Loucy (cell line): ENCODE results near the gene DUSP7.

Experiments
- EZH2phosphoT487 ChIP-seq: fragments of 200-600 bp; IDR thresholded peaks from 2 replicates; pipeline ENCODE4 v1.6.1; 2018; ENCODE audit warnings: antibody characterized with exemption, mild to moderate bottlenecking, moderate library complexity, borderline replicate concordance
- TF ChIP-seq, protein P1 (sequence below): fragments of 200-600 bp; sonication (generic); conservative IDR thresholded peaks from 2 replicates; pipeline ENCODE4 v1.5.1; 2014; ENCODE audit warnings: mild to moderate bottlenecking, antibody characterized with exemption, low read length

DNA sequence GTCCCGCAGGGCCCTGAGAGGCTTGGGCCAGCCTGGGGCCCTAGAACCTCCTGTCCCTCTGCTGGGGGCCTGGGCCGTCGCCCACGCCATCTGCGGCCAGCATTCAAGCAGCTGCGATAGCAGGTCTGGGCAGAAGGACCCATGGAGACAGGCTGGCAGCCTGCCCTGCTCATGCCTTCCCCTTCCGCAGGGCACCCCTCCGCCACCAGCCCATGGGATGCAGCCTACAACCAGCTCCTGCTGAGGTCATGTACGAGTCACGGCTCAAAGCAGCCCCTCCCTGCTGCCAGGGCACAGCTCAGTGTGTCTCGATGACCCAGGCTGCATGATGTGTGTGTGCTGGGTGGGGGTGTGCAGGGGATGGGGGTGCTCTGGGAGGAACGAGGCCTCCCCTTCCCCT is 27.8 kb downstream of the DUSP7 start:
- TF ChIP-seq, protein P1, sequence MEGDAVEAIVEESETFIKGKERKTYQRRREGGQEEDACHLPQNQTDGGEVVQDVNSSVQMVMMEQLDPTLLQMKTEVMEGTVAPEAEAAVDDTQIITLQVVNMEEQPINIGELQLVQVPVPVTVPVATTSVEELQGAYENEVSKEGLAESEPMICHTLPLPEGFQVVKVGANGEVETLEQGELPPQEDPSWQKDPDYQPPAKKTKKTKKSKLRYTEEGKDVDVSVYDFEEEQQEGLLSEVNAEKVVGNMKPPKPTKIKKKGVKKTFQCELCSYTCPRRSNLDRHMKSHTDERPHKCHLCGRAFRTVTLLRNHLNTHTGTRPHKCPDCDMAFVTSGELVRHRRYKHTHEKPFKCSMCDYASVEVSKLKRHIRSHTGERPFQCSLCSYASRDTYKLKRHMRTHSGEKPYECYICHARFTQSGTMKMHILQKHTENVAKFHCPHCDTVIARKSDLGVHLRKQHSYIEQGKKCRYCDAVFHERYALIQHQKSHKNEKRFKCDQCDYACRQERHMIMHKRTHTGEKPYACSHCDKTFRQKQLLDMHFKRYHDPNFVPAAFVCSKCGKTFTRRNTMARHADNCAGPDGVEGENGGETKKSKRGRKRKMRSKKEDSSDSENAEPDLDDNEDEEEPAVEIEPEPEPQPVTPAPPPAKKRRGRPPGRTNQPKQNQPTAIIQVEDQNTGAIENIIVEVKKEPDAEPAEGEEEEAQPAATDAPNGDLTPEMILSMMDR, result no peak
- TF ChIP-seq EZH2phosphoT487, result no peak
